PFSK-1 (cell line): ENCODE data around the gene SLC24A4.

ENCODE experiments used
- POLR2AphosphoS5 ChIP-seq: IDR thresholded peaks from 2 replicates; pipeline ENCODE4 v1.6.1; 2012; ENCODE audit warnings: low read depth, mild to moderate bottlenecking, control low read depth, low read length, moderate library complexity
- SIN3A ChIP-seq: IDR thresholded peaks from 2 replicates; pipeline ENCODE4 v1.6.1; 2012; ENCODE audit warnings: mild to moderate bottlenecking, low read length, moderate library complexity, borderline replicate concordance; ENCODE audit not compliant: insufficient read depth
- TAF1 ChIP-seq: IDR thresholded peaks from 2 replicates; pipeline ENCODE4 v1.6.1; 2012; ENCODE audit warnings: low read length, control low read depth, borderline replicate concordance; ENCODE audit not compliant: insufficient read depth
- TF ChIP-seq, protein P1 (sequence below), 2 experiments: IDR thresholded peaks; 2 replicates each; pipeline versions ENCODE4 v1.6.1 to v1.8.0; 2011 to 2012; ENCODE audit warnings: low read depth in 2 of 2, low read length in 2 of 2, control low read depth in 1 of 2, inconsistent platforms in 1 of 2, mild to moderate bottlenecking in 1 of 2, moderate library complexity in 1 of 2; ENCODE audit not compliant: insufficient read depth in 1 of 2

DNA sequence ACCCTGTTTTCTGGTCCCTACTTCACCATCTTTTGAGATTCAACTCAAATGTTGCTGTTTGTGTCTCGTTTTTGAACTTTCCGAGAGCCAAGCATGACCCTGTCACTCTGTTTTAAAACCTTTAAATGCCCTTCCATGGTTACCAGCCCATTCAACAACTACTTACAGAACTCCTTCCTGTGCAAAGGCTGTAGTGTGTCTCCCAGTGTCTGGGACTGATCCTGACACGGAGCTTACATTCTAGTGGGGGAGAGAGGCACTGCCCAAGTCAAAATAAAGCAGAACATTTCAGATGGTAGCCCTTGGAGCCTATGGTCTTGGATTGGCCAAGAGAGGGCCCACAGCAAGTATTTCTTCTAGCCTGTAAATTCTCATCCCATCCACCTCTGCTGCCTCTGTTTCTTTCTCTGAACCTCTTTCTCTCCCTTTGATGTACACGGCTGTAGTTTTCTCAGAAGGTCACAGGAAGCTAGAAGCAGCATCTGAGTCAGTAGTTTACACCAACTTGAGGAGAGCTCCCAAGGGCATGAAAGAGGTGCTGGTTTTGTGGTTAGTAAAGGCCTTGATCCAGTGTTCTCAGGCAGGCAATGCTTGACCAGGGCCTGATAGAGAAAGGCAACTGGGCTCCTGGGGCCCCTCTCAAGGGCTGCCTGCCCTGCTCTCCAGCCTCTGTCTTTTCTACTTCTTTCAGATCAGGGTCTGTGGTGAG lies 42.3 kb upstream of the SLC24A4 start:
- no peak for TF ChIP-seq TAF1
- TF ChIP-seq POLR2AphosphoS5 = no peak
- TF ChIP-seq, protein P1, sequence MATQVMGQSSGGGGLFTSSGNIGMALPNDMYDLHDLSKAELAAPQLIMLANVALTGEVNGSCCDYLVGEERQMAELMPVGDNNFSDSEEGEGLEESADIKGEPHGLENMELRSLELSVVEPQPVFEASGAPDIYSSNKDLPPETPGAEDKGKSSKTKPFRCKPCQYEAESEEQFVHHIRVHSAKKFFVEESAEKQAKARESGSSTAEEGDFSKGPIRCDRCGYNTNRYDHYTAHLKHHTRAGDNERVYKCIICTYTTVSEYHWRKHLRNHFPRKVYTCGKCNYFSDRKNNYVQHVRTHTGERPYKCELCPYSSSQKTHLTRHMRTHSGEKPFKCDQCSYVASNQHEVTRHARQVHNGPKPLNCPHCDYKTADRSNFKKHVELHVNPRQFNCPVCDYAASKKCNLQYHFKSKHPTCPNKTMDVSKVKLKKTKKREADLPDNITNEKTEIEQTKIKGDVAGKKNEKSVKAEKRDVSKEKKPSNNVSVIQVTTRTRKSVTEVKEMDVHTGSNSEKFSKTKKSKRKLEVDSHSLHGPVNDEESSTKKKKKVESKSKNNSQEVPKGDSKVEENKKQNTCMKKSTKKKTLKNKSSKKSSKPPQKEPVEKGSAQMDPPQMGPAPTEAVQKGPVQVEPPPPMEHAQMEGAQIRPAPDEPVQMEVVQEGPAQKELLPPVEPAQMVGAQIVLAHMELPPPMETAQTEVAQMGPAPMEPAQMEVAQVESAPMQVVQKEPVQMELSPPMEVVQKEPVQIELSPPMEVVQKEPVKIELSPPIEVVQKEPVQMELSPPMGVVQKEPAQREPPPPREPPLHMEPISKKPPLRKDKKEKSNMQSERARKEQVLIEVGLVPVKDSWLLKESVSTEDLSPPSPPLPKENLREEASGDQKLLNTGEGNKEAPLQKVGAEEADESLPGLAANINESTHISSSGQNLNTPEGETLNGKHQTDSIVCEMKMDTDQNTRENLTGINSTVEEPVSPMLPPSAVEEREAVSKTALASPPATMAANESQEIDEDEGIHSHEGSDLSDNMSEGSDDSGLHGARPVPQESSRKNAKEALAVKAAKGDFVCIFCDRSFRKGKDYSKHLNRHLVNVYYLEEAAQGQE (IDR thresholded peaks at IDR 0.05; ENCODE audit: insufficient read depth in 1 of 2, low read depth in 2 of 2, low read length in 2 of 2) = no peak
- no peak for TF ChIP-seq SIN3A
